ENCODE results near the gene AASS. TPM values are rescaled to one million over a fixed set of nuclear protein-coding genes. Genes with fewer than 3 reads are reported as not detected.
A peak's percentile ranks its signal among the peaks of the same experiment; 100 is the strongest.

Gene AASS
- total RNA-seq, 4 donors from 2014 or later = 22.9 to 79.6 (median 36.1) TPM

DNA sequence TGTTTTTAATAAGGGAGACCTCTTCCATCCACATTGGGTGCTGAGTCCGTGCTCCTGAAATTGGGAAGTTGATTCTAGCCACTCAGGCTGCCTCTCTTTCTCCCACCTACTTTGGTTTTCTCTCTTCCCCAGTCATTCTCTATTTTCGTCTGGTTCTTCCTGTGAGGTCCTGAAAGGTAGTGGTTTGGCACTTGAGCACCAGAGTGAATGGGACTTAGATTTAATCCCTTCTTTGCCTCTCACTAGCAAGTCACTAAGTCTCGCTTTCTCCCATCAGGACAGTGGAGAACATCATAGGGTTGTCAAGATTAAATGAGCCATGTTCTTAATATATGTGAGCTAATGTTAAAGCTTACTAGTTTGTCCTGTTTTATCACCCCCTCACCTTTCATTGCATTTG, 4.0 kb upstream of the AASS start:
- Histone ChIP-seq H3K27me3 (no peaks in the 10 kb centered on the region), H3K4me3 (replicated peaks in 1 of 3) (no peak overlapping the region), H3K4me1 (no peaks in the 10 kb centered on the region), H3K36me3 (no peaks in the 10 kb centered on the region), H3K9me3 (no peaks in the 10 kb centered on the region), H3K27ac (no peak overlapping the region)
- WGBS, 2 donors = 69 to 78% methylated on average over 3 of the region's 3 CpGs
- intact Hi-C loops (cut with DNase I) = no loop called here
- no peak for DNase-seq
- TF ChIP-seq, protein P1, sequence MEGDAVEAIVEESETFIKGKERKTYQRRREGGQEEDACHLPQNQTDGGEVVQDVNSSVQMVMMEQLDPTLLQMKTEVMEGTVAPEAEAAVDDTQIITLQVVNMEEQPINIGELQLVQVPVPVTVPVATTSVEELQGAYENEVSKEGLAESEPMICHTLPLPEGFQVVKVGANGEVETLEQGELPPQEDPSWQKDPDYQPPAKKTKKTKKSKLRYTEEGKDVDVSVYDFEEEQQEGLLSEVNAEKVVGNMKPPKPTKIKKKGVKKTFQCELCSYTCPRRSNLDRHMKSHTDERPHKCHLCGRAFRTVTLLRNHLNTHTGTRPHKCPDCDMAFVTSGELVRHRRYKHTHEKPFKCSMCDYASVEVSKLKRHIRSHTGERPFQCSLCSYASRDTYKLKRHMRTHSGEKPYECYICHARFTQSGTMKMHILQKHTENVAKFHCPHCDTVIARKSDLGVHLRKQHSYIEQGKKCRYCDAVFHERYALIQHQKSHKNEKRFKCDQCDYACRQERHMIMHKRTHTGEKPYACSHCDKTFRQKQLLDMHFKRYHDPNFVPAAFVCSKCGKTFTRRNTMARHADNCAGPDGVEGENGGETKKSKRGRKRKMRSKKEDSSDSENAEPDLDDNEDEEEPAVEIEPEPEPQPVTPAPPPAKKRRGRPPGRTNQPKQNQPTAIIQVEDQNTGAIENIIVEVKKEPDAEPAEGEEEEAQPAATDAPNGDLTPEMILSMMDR (IDR thresholded peaks at IDR 0.05) = no peak
- TF ChIP-seq POLR2A (IDR thresholded peaks at IDR 0.05) = no peak

DNA sequence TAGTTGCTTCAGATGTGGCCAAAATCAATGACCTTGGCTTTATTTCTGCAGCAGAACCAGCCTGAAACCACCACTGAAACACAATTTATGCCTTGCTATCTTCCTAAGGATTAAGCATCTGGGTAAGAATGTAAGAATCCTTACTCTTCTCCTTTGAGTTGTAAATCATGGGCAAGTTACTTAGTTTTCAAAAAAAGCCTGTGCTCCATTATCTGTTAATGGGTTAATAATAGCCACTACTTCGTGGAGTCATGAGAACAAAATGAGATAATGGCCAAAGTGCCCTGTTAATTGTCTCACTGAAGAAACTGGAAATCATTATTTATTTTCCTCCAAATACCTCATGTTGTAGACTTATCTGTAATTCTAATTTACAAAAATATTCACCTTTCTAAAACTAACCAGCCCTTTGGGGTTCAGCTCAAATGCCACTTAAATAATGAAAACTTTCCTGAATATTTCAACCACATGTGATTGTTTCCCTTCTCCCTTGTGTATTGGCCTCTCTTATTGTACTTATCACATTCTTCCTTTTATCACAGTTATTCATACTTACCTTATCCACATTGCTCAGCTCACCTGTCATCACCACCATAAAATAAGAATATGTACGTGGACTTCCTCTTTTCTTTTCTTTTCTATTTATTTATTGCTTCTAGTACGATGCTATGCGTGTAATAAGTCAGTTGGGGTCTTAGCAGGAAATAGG, 2.0 kb upstream of the AASS start:
- no peaks in the 10 kb centered on the region for H3K27me3 ChIP-seq
- no peak overlapping the region for H3K27ac ChIP-seq
- H3K36me3 ChIP-seq = no peaks in the 10 kb centered on the region
- TF ChIP-seq, protein P1 (IDR thresholded peaks at IDR 0.05) = no peak
- TF ChIP-seq POLR2A (IDR thresholded peaks at IDR 0.05) = no peak
- intact Hi-C loops (cut with DNase I) = no loop called here
- no peaks in the 10 kb centered on the region for H3K4me1 ChIP-seq
- no peak for DNase-seq
- H3K4me3 ChIP-seq (replicated peaks in 1 of 3) = no peak overlapping the region
- H3K9me3 ChIP-seq = no peaks in the 10 kb centered on the region
- 82 to 84% methylated on average over 4 of the region's 4 CpGs for WGBS, 2 donors

DNA sequence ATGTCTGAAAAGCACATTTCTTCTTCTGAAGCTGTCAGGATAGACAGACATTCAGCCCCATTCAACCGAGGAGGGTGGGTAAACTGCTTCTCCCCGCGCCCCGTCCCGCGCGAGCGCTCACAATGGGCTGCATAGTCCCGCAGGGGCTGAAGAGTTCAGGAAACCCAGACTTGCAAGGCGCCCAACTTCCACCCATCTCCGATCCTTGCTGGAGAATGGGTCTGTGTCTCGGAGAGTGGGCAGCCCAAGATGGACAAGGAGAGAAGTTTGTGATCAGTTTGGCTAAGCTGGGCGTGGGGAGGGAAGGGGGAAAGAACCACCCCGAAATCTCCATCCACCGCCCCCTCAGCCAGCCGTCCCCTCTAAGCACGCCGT, 686 bp downstream of the AASS start:
- Histone ChIP-seq H3K27ac (peak overlapping the region; percentile 85 to 95 (median 92)), H3K4me3 (replicated peaks in 1 of 3) (peak overlapping the region; percentile 62 to 71 (median 65)), H3K4me1 (no peaks in the 10 kb centered on the region), H3K9me3 (no peaks in the 10 kb centered on the region), H3K36me3 (no peaks in the 10 kb centered on the region), H3K27me3 (no peaks in the 10 kb centered on the region)
- WGBS, 2 donors = 0% methylated on average over 17 to 18 of the region's 18 CpGs
- intact Hi-C loops (cut with DNase I) = no loop called here
- TF ChIP-seq POLR2A (IDR thresholded peaks at IDR 0.05) = no peak
- TF ChIP-seq, protein P1 (IDR thresholded peaks at IDR 0.05) = no peak
- peak; percentile 14 to 23 for DNase-seq

DNA sequence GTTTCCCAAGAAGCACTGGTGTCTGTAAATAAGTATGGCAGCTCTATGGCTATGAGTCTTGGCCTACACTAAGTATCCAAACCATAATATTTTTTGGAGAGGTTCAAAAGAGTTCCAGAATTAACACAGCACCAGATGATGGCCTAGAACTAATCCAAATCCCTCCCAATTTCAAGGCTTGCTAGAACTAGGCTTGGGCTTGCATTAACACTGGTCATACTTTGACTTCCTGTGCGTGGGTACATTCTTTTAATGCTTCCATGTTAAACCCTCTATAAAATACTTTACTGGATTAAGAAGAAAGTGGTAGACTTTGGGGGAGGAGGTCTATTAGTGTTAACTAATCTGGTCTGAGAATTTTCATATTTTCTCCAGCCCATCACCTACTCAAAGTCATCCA, 3.1 kb downstream of the AASS start:
- no peaks in the 10 kb centered on the region for H3K36me3 ChIP-seq
- H3K4me1 ChIP-seq = peaks cover 4 to 6% of the 10 kb centered on the region in 2 donors
- H3K4me3 ChIP-seq (replicated peaks in 1 of 3) = no peak overlapping the region
- no peaks in the 10 kb centered on the region for H3K27me3 ChIP-seq
- 100% methylated on average over 1 of the region's 1 CpG for WGBS, 2 donors
- DNase-seq = no peak
- TF ChIP-seq, protein P1 (IDR thresholded peaks at IDR 0.05) = no peak
- H3K27ac ChIP-seq = no peak overlapping the region
- intact Hi-C loops (cut with DNase I) = no loop called here
- no peaks in the 10 kb centered on the region for H3K9me3 ChIP-seq

DNA sequence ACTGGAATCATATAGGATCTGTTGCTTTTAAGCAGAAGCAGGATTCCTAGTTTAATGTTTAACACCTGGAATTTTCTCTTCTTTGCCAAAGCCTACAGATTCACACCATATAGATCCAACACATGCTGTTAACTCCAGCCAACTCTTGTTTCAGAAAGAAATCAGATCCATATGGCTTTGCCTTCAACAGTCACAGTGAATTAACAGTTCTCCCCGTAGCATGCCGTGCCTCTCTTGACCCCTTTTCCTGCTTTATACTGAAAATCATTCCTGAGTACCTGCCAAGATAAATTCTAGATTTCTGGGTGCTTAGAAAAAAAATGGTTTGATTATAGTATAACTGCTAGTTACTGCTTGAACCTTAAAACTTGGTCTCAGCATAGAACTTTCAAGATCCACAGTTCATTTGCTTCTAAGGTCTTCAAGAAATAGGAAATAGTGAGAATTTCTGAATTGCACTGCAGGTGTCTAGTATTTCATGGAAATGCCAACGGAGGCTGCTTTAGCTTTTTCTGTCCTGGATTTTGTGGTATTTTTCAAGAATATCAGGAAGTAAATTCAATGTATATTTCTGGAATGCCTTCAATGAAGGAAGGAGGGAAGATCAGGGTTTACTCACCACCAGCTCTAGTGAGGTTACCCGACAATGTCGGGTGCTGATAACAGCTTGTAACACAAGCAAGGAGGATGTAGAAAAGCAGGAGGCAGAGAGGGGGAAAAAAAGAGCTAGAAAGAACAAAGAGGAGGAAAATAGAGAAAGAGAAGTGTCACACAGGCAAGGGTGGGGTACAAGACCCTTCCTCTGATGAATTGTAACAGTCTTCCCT, 6.6 kb downstream of the AASS start:
- 59 to 65% methylated on average over 5 of the region's 5 CpGs for WGBS, 2 donors
- DNase-seq = no peak
- Histone ChIP-seq H3K27me3 (no peaks in the 10 kb centered on the region), H3K9me3 (no peaks in the 10 kb centered on the region), H3K27ac (no peak overlapping the region), H3K36me3 (no peaks in the 10 kb centered on the region), H3K4me1 (peaks cover 4 to 6% of the 10 kb centered on the region in 2 donors), H3K4me3 (replicated peaks in 1 of 3) (peak overlapping the region in 1 of 3 donors; percentile 11)
- intact Hi-C loops (cut with DNase I) = no loop called here
- TF ChIP-seq, protein P1 (IDR thresholded peaks at IDR 0.05) = no peak
- TF ChIP-seq POLR2A (IDR thresholded peaks at IDR 0.05) = no peak

Data from thyroid gland (tissue), 4 donors.